Adrenal gland (tissue), 12 donors: ENCODE data around the gene DNAH9. TPM values are rescaled to one million over a fixed set of nuclear protein-coding genes. Genes with fewer than 3 reads are reported as not detected.

Experiments used
- DNase-seq, 7 donors: peaks; one replicate each; pipeline ENCODE4 v3.0.0-alpha.2; 2019 to 2020
- H3K27ac ChIP-seq, 5 donors: fragments of 200-600 bp; sonication (generic) in 4 of 5; 1 replicate in 3 of 5; 2 replicates in 2 of 5; pipeline versions ENCODE4 v1.5.1 to v1.8.0; 2016 to 2020; ENCODE audit warnings: mild to moderate bottlenecking in 1 of 5
- H3K27me3 ChIP-seq: fragments of 200-600 bp; 2 replicates; pipeline ENCODE4 v1.8.0; 2021
- H3K36me3 ChIP-seq, 2 donors: fragments of 200-600 bp; replicated peaks in 1 of 2; 1 replicate in 1 of 2; 2 replicates in 1 of 2; pipeline versions ENCODE4 v1.5.1 to v1.8.0; 2018 to 2022
- H3K4me1 ChIP-seq, 2 donors: fragments of 200-600 bp; replicated peaks in 1 of 2; 1 replicate in 1 of 2; 2 replicates in 1 of 2; pipeline versions ENCODE4 v1.5.1 to v1.8.0; 2018 to 2021
- H3K4me3 ChIP-seq, 4 donors: fragments of 200-600 bp; sonication (generic) in 3 of 4; one replicate each; pipeline ENCODE4 v1.5.1; 2016 to 2018
- H3K9me3 ChIP-seq, 3 donors: fragments of 200-600 bp; sonication (generic) in 1 of 3; replicated peaks in 1 of 3; 1 replicate in 2 of 3; 2 replicates in 1 of 3; pipeline versions ENCODE4 v1.5.1 to v1.8.0; 2016 to 2021
- POLR2A ChIP-seq, 2 donors: fragments of 450-650 bp; IDR thresholded peaks; one replicate each; pipeline ENCODE4 v1.6.1; 2017; ENCODE audit warnings: antibody characterized with exemption in 2 of 2, mild to moderate bottlenecking in 2 of 2, moderate library complexity in 1 of 2
- WGBS, 4 donors: extraction: QIAGEN DNeasy Blood & Tissue Kit in 2 of 4; methylation state at CpG; one replicate each; pipeline versions ENCODE4 v1.1.5 to v1.1.7; 2013 to 2017; 5-methylcytosine and 5-hydroxymethylcytosine counted together
- intact Hi-C, 2 donors: fragments of 100-400 bp; cut with DNase I; formaldehyde crosslinking; loops; one replicate each; pipeline versions ENCODE4 v1.14.1 to v1.15.0; 2022 to 2023
- polyA plus RNA-seq, 3 donors: library from polyadenylated mRNA; stranded (reverse); fragments of 200-250 nt in 2 of 3; fragments of 350-450 nt in 1 of 3; fragmentation: Illumina TruSeq in 1 of 3; extraction: RNeasy Lipid Tissue Mini Kit (QIAGEN cat#74804) in 1 of 3; gene quantifications; one replicate each; pipeline ENCODE4 v1.2.3, GENCODE V29; 2013 to 2014
- total RNA-seq, 9 donors: library from RNA; depleted of rRNA in 4 of 9; stranded (reverse); fragments of >200 nt in 4 of 9; fragments of 120-200 nt in 1 of 9; fragmentation: NEBNext Ultra II Directional in 1 of 9; extraction: Animal tissue kit (Norgen Biotek cat#: 25700) in 1 of 9; gene quantifications; one replicate each; pipeline versions ENCODE4 v1.1.0 to v1.2.4, GENCODE V29; 2013 to 2023
- TF ChIP-seq, protein P1 (sequence below), 6 experiments: fragments of 450-650 bp in 4 of 6; fragments of 200-600 bp in 2 of 6; sonication (generic) in 1 of 6; IDR thresholded peaks; 1 replicate in 5 of 6; 2 replicates in 1 of 6; pipeline versions ENCODE4 v1.5.1 to v1.8.0; 2016 to 2021; ENCODE audit warnings: antibody characterized with exemption in 6 of 6, mild to moderate bottlenecking in 2 of 6, moderate library complexity in 1 of 6
- donor health status: healthy with polysubstance abuse.
- donor health status: Bipolar disorder and iron deficiency.
- donor health status: DM: yes; HTN: yes; CAD: no.
- donor health status: DM: no; HTN: no; CAD: no.
- donor health status: DM: no; HTN: no; CAD: no.
- donor health status: DM: yes; HTN: yes; CAD: no.

The DNAH9 gene
- total and polyA plus RNA-seq, 12 donors, result 0.28 to 3.5 (median 1.2) TPM

DNA sequence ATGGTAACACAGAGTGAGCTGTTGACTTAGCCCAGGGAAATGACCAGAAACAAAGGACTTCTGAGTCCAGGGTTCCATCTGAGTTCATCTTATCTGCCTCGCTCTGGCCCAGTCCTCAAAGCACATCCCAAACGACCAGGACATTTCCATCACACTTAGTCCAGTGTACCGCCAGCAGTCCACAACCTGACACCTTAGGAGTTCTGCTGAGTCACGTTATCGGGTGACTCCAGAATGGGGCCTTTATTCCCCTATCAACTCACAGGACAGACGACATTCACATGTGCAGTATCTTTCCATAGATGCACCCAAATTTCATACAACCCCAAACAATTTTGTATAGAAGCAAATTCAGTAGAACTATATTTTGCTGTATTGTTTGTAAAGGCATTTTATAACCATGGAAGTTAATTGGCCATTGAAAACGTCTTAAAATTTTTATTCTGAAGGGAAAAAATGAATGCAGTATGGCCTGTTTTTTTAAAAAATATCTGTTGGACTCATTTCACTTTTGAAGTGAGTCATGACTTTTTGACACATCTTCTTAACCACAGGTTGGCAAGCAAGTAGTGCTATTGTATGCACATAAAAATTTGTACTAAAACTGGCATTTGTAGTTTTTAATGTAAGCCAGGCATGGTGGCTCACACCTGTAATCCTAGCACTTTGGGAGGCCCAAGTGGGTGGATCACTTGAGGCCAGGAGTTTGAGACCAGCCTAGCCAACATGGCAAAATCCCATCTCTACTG lies 352.7 kb downstream of the DNAH9 start:
- no peak for DNase-seq
- intact Hi-C loops, result no loop called here
- peaks cover 0 to 11% (median 5%) of the 10 kb centered on the region in 3 donors for H3K9me3 ChIP-seq
- H3K36me3 ChIP-seq, result no peaks in the 10 kb centered on the region
- peaks cover 0 to 4% of the 10 kb centered on the region in 2 donors for H3K4me1 ChIP-seq
- 74 to 78% (median 77%) methylated on average over 4 to 7 of the region's 7 CpGs for WGBS, 4 donors
- no peaks in the 10 kb centered on the region for H3K27me3 ChIP-seq
- H3K27ac ChIP-seq, result no peak overlapping the region
- H3K4me3 ChIP-seq, result no peak overlapping the region
- no peak for TF ChIP-seq POLR2A (IDR thresholded peaks at IDR 0.05)
- TF ChIP-seq, protein P1, sequence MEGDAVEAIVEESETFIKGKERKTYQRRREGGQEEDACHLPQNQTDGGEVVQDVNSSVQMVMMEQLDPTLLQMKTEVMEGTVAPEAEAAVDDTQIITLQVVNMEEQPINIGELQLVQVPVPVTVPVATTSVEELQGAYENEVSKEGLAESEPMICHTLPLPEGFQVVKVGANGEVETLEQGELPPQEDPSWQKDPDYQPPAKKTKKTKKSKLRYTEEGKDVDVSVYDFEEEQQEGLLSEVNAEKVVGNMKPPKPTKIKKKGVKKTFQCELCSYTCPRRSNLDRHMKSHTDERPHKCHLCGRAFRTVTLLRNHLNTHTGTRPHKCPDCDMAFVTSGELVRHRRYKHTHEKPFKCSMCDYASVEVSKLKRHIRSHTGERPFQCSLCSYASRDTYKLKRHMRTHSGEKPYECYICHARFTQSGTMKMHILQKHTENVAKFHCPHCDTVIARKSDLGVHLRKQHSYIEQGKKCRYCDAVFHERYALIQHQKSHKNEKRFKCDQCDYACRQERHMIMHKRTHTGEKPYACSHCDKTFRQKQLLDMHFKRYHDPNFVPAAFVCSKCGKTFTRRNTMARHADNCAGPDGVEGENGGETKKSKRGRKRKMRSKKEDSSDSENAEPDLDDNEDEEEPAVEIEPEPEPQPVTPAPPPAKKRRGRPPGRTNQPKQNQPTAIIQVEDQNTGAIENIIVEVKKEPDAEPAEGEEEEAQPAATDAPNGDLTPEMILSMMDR (IDR thresholded peaks at IDR 0.05), result no peak

DNA sequence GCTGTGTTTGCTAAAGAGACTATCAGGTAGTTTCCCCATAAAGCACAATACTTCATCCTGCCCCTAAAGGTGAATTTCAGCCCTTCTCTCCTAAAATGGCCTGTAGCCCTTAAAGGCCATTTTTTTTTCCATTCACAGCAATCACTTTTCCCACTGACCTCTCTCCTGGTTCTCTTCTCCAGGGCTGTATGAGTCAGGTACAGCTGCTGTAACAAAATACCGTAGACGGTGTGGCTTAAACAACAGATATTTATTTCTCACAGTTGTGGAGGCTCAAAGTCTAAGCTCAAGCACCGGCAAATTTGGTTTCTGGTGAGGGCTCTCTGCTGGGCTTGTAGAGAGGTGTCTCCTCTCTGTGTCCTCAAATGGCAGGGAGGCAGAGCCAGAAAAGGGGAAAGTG lies 354.3 kb downstream of the DNAH9 start:
- H3K4me1 ChIP-seq, result peaks cover 0 to 4% of the 10 kb centered on the region in 2 donors
- TF ChIP-seq, protein P1 (IDR thresholded peaks at IDR 0.05), result no peak
- TF ChIP-seq POLR2A (IDR thresholded peaks at IDR 0.05), result no peak
- 96 to 100% (median 97%) methylated on average over 3 of the region's 3 CpGs for WGBS, 4 donors
- intact Hi-C loops, result no loop called here
- H3K36me3 ChIP-seq, result no peaks in the 10 kb centered on the region
- no peaks in the 10 kb centered on the region for H3K27me3 ChIP-seq
- no peak overlapping the region for H3K27ac ChIP-seq
- no peak overlapping the region for H3K4me3 ChIP-seq
- DNase-seq, result no peak
- H3K9me3 ChIP-seq, result peaks cover 0 to 11% (median 5%) of the 10 kb centered on the region in 3 donors

DNA sequence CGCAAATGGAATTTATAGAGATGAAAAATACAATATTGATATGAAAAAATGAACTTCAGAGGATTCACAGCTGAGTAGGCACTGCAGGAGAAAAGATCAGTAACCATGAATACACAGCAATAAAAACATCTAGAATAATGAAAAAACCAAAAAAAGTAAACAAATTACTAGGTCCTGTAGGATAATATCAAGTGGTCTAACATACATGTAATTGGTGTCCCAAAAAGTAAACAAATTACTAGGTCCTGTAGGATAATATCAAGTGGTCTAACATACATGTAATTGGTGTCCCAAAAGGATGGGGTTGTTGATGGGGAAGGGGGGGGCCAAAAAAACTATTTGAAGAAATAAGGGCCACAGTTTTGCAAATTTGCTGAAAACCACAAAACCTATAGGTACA lies 355.7 kb downstream of the DNAH9 start:
- H3K9me3 ChIP-seq, result peaks cover 0 to 11% (median 5%) of the 10 kb centered on the region in 3 donors
- 97 to 100% (median 99%) methylated on average over 1 of the region's 1 CpG for WGBS, 4 donors
- DNase-seq, result no peak
- no peaks in the 10 kb centered on the region for H3K27me3 ChIP-seq
- no peaks in the 10 kb centered on the region for H3K36me3 ChIP-seq
- intact Hi-C loops, result no loop called here
- no peak overlapping the region for H3K4me3 ChIP-seq
- H3K27ac ChIP-seq, result no peak overlapping the region
- H3K4me1 ChIP-seq, result no peaks in the 10 kb centered on the region
- TF ChIP-seq POLR2A (IDR thresholded peaks at IDR 0.05), result no peak
- TF ChIP-seq, protein P1 (IDR thresholded peaks at IDR 0.05), result no peak

DNA sequence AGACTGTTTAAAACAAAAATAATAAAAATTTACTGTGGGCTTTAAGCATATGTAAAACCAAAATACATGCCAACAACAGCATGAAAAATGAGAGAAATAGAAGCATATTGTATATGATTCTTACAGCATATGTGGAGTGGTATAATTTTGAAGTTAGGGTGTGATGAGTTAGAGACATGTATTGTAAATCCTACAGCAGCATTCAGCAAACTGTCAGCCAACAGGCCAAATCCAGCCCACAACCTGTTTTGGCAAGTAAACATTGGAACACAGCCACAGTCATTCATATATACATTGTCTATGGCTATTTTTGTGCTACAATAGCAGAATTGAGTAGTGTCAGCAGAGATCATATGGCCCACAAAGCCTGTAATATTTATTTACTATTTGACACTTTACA lies 356.7 kb downstream of the DNAH9 start:
- no peaks in the 10 kb centered on the region for H3K36me3 ChIP-seq
- intact Hi-C loops, result no loop called here
- H3K27me3 ChIP-seq, result no peaks in the 10 kb centered on the region
- peaks cover 0 to 11% (median 5%) of the 10 kb centered on the region in 3 donors for H3K9me3 ChIP-seq
- no peaks in the 10 kb centered on the region for H3K4me1 ChIP-seq
- no peak for DNase-seq
- TF ChIP-seq, protein P1 (IDR thresholded peaks at IDR 0.05), result no peak
- no peak for TF ChIP-seq POLR2A (IDR thresholded peaks at IDR 0.05)
- no peak overlapping the region for H3K4me3 ChIP-seq
- no peak overlapping the region for H3K27ac ChIP-seq
